ENCODE measurements around the gene ORM1. TPM values are rescaled to one million over a fixed set of nuclear protein-coding genes. Genes with fewer than 3 reads are reported as not detected.

Gene ORM1
- total RNA-seq, 1 experiment from 2014 or later = 4.4 TPM

DNA sequence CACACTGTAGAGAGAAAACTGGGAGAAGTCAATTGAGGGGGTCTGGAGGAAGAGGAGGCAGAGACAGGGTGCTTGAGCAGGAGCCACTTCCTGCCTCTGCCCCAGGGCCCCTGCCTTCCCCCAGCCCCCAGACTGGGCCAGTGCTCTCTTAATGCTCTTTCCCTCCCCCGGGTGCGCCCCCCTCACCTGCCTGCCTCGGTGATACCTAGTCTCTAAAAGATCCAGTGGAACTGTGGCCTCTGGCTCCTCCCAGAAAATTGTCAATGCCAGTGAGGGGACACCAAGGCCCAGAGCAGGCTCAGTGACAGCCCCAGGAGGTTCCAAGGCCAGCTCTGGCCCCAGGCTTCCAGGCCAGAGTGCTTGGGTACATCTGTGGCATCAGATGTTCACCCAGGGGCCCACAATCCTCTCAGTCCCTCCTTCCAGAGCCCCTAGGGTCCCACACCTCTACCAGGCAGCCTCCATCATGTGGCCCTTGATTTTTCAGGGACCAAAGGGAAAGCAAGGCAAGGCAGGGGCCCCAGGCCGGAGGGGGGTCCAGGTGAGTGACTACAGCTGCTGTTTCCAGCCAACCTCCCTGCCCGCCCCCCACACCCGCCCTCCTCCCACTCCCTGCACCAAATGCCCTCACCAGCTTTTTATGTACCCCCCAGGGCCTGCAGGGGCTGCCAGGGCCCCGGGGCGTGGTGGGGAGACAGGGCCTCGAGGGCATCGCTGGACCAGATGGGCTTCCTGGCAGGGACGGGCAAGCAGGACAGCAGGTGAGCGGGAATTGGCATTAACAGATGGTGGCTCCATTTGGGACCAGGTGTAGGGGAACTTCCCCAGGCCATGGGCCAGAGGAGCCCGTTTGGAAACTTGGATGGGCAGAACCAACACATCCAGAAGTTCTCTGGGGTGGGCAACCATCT is 33.1 kb upstream of the ORM1 start:
- no peak overlapping the region; a peak in 1 of 7 replicates for H3K27ac Mint-ChIP-seq
- no peak overlapping the region for H3K14ac ChIP-seq (ENCODE audit: insufficient read depth, low read length)

More for the DNA sequence above, 33.1 kb upstream of the ORM1 start:
- peaks cover 17 to 28% (median 21%) of the 10 kb centered on the region in 3 experiments for H3K36me3 Mint-ChIP-seq (ENCODE audit: insufficient read depth in 1 of 3, low read depth in 3 of 3)
- Histone ChIP-seq H4K8ac (replicated peaks; ENCODE audit: insufficient read length, low read depth, low read length) (no peak overlapping the region), H2BK15ac (ENCODE audit: low read depth, low read length) (no peak overlapping the region), H3K9ac (ENCODE audit: extremely low read depth, insufficient read length, low read length) (no peak overlapping the region), H2AK5ac (ENCODE audit: insufficient read length, low read length) (no peak overlapping the region), H2BK5ac (ENCODE audit: insufficient read length, low read length) (no peak overlapping the region), H3K18ac (ENCODE audit: insufficient read length, low read depth, low read length) (no peak overlapping the region), H3K23me2 (ENCODE audit: insufficient read length, low read depth, low read length, poor library complexity, severe bottlenecking) (no peaks in the 10 kb centered on the region), H3K27ac (ENCODE audit: insufficient read length, low read depth, low read length) (no peak overlapping the region), H4K91ac (ENCODE audit: insufficient read length, low read depth, low read length) (no peak overlapping the region), H2BK120ac (ENCODE audit: low read depth, low read length, poor library complexity, severe bottlenecking) (no peak overlapping the region), H3K79me1 (ENCODE audit: insufficient read depth, low read depth, low read length, poor library complexity, severe bottlenecking) (no peaks in the 10 kb centered on the region), H3K4me1 (ENCODE audit: insufficient read depth, low read length) (0 out of 2 replicates have a peak, but pooled peaks cover 3% of the 10 kb centered on the region), H4K5ac (ENCODE audit: insufficient read length, low read depth, low read length) (no peak overlapping the region), H3K23ac (ENCODE audit: insufficient read length, low read depth, low read length) (no peak overlapping the region), H3K9me3 (ENCODE audit: control insufficient read depth, low read depth, low read length) (peaks cover 4% of the 10 kb centered on the region), H3T11ph (ENCODE audit: low read length) (no peak overlapping the region), H3K27me3 (ENCODE audit: insufficient read depth, low read length) (no peaks in the 10 kb centered on the region), H3K56ac (ENCODE audit: insufficient read length, low read depth, low read length) (no peak overlapping the region), H2BK20ac (ENCODE audit: low read depth, low read length, poor library complexity, severe bottlenecking) (no peak overlapping the region), H3K4ac (ENCODE audit: low read depth, low read length) (no peak overlapping the region), H3K79me2 (ENCODE audit: insufficient read depth, low read length) (no peaks in the 10 kb centered on the region), H2BK12ac (ENCODE audit: insufficient read length, low read depth, low read length) (no peak overlapping the region), H3K4me2 (ENCODE audit: insufficient read depth, insufficient read length, low read length) (no peak overlapping the region), H2AFZ (ENCODE audit: low read length) (no peak overlapping the region), H4K20me1 (ENCODE audit: control insufficient read depth, insufficient read depth, insufficient read length) (no peaks in the 10 kb centered on the region)
- no peaks in the 10 kb centered on the region for H3K27me3 Mint-ChIP-seq (ENCODE audit: low read depth)
- WGBS (ENCODE audit: extremely low coverage, insufficient read length, low lambda C conversion rate) = no CpG with 5 or more reads among the region's 13 CpGs
- peak; percentile 21 for DNase-seq
- TF ChIP-seq, protein P1, sequence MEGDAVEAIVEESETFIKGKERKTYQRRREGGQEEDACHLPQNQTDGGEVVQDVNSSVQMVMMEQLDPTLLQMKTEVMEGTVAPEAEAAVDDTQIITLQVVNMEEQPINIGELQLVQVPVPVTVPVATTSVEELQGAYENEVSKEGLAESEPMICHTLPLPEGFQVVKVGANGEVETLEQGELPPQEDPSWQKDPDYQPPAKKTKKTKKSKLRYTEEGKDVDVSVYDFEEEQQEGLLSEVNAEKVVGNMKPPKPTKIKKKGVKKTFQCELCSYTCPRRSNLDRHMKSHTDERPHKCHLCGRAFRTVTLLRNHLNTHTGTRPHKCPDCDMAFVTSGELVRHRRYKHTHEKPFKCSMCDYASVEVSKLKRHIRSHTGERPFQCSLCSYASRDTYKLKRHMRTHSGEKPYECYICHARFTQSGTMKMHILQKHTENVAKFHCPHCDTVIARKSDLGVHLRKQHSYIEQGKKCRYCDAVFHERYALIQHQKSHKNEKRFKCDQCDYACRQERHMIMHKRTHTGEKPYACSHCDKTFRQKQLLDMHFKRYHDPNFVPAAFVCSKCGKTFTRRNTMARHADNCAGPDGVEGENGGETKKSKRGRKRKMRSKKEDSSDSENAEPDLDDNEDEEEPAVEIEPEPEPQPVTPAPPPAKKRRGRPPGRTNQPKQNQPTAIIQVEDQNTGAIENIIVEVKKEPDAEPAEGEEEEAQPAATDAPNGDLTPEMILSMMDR (conservative IDR thresholded peaks at IDR 0.05) = no peak
- peaks cover 14 to 29% of the 10 kb centered on the region in 2 experiments for H3K4me1 Mint-ChIP-seq
- H3K4me3 Mint-ChIP-seq = no peak overlapping the region
- peaks cover 4 to 6% of the 10 kb centered on the region in 2 experiments; a peak in 4 of 5 replicates for H3K9me3 Mint-ChIP-seq
